ENCODE data around the gene UMAD1. TPM values are rescaled to one million over a fixed set of nuclear protein-coding genes. Genes with fewer than 3 reads are reported as not detected.

UMAD1 gene
- total RNA-seq, 1 donor from 2014 or later: 10.0 TPM

GRCh38 chr7:7841027-7841426 is 200.5 kb downstream of the UMAD1 start:
- H3K4me1 Mint-ChIP-seq: peaks cover 10% of the 10 kb centered on the region
- DNase-seq (ENCODE audit: low spot score in 2 of 2, unreplicated experiment in 2 of 2): no peak
- H3K27ac Mint-ChIP-seq: no peak overlapping the region
- no peak overlapping the region for H3K4me3 Mint-ChIP-seq
- no peak for TF ChIP-seq CTCF (IDR thresholded peaks at IDR 0.05; ENCODE audit: unreplicated experiment)
- H3K27me3 Mint-ChIP-seq (ENCODE audit: low read depth): no peaks in the 10 kb centered on the region
- peaks cover 9% of the 10 kb centered on the region for H3K9me3 Mint-ChIP-seq
- peaks cover 1% of the 10 kb centered on the region for H3K36me3 Mint-ChIP-seq

GRCh38 chr7:7843240-7843639 is 202.7 kb downstream of the UMAD1 start:
- no peak for TF ChIP-seq CTCF (IDR thresholded peaks at IDR 0.05; ENCODE audit: unreplicated experiment)
- Mint-ChIP-seq H3K4me1 (peaks cover 10% of the 10 kb centered on the region), H3K36me3 (no peaks in the 10 kb centered on the region), H3K4me3 (no peak overlapping the region), H3K27me3 (ENCODE audit: low read depth) (no peaks in the 10 kb centered on the region), H3K9me3 (peaks cover 3% of the 10 kb centered on the region), H3K27ac (no peak overlapping the region)
- no peak for DNase-seq (ENCODE audit: low spot score in 2 of 2, unreplicated experiment in 2 of 2)

GRCh38 chr7:7843972-7844371 is 203.4 kb downstream of the UMAD1 start:
- H3K36me3 Mint-ChIP-seq: no peaks in the 10 kb centered on the region
- no peak overlapping the region for H3K27ac Mint-ChIP-seq
- no peak overlapping the region for H3K4me3 Mint-ChIP-seq
- TF ChIP-seq CTCF (IDR thresholded peaks at IDR 0.05; ENCODE audit: unreplicated experiment): no peak
- H3K4me1 Mint-ChIP-seq: peaks cover 10% of the 10 kb centered on the region
- peaks cover 3% of the 10 kb centered on the region for H3K9me3 Mint-ChIP-seq
- DNase-seq (ENCODE audit: low spot score in 2 of 2, unreplicated experiment in 2 of 2): no peak
- no peaks in the 10 kb centered on the region for H3K27me3 Mint-ChIP-seq (ENCODE audit: low read depth)

GRCh38 chr7:7848246-7848645 is 207.7 kb downstream of the UMAD1 start:
- peaks cover 21% of the 10 kb centered on the region for H3K9me3 Mint-ChIP-seq
- TF ChIP-seq CTCF (IDR thresholded peaks at IDR 0.05; ENCODE audit: unreplicated experiment): no peak
- peaks cover 20% of the 10 kb centered on the region for H3K4me1 Mint-ChIP-seq
- H3K4me3 Mint-ChIP-seq: no peak overlapping the region
- no peak for DNase-seq (ENCODE audit: low spot score in 2 of 2, unreplicated experiment in 2 of 2)
- H3K27me3 Mint-ChIP-seq (ENCODE audit: low read depth): no peaks in the 10 kb centered on the region
- no peak overlapping the region for H3K27ac Mint-ChIP-seq
- H3K36me3 Mint-ChIP-seq: no peaks in the 10 kb centered on the region

- Mint-ChIP-seq H3K27ac (no peak overlapping the region), H3K27me3 (ENCODE audit: low read depth) (no peaks in the 10 kb centered on the region), H3K4me3 (no peak overlapping the region), H3K4me1 (peaks cover 14% of the 10 kb centered on the region), H3K9me3 (peaks cover 26% of the 10 kb centered on the region), H3K36me3 (peaks cover 4% of the 10 kb centered on the region)
- no peak for DNase-seq (ENCODE audit: low spot score in 2 of 2, unreplicated experiment in 2 of 2)
- TF ChIP-seq CTCF (IDR thresholded peaks at IDR 0.05; ENCODE audit: unreplicated experiment): no peak
Observed at GRCh38 chr7:7848892-7849291, 208.3 kb downstream of the UMAD1 start.

- H3K36me3 Mint-ChIP-seq: peaks cover 10% of the 10 kb centered on the region
Observed at GRCh38 chr7:7850150-7850549, 209.6 kb downstream of the UMAD1 start.

More at GRCh38 chr7:7850150-7850549, 209.6 kb downstream of the UMAD1 start:
- H3K4me3 Mint-ChIP-seq: no peak overlapping the region
- peaks cover 32% of the 10 kb centered on the region for H3K9me3 Mint-ChIP-seq
- peaks cover 11% of the 10 kb centered on the region for H3K4me1 Mint-ChIP-seq
- H3K27ac Mint-ChIP-seq: no peak overlapping the region
- no peaks in the 10 kb centered on the region for H3K27me3 Mint-ChIP-seq (ENCODE audit: low read depth)
- DNase-seq (ENCODE audit: low spot score in 2 of 2, unreplicated experiment in 2 of 2): no peak
- TF ChIP-seq CTCF (IDR thresholded peaks at IDR 0.05; ENCODE audit: unreplicated experiment): no peak
